Loucy (cell line): ENCODE data around the gene RNASEH2A.

Experiments
- H2AFZ ChIP-seq: fragments of 200-600 bp; sonication (generic); 2 replicates; pipeline ENCODE4 v1.6.0; 2016; ENCODE audit warnings: antibody characterized with exemption, mild to moderate bottlenecking, low read length, moderate library complexity
- H3F3A ChIP-seq: fragments of 200-600 bp; 2 replicates; pipeline ENCODE4 v1.6.0; 2016; ENCODE audit warnings: antibody characterized with exemption, low read depth, mild to moderate bottlenecking
- H3K27me3 ChIP-seq: fragments of 200-600 bp; sonication (generic); 2 replicates; pipeline ENCODE4 v1.6.1; 2014; ENCODE audit warnings: low read length, mild to moderate bottlenecking; ENCODE audit not compliant: insufficient read depth, poor library complexity, severe bottlenecking
- H3K36me3 ChIP-seq: fragments of 200-600 bp; sonication (generic); 2 replicates; pipeline ENCODE4 v1.6.1; 2016; ENCODE audit warnings: low read length; ENCODE audit not compliant: insufficient read depth
- H3K4me1 ChIP-seq: fragments of 200-600 bp; sonication (generic); 2 replicates; pipeline ENCODE4 v1.5.1; 2014; ENCODE audit warnings: low read length, mild to moderate bottlenecking; ENCODE audit not compliant: insufficient read depth, poor library complexity, severe bottlenecking
- H3K4me2 ChIP-seq: fragments of 200-600 bp; sonication (generic); 2 replicates; pipeline ENCODE4 v1.6.0; 2014; ENCODE audit warnings: antibody characterized with exemption, low read length, low read depth, mild to moderate bottlenecking; ENCODE audit not compliant: poor library complexity, severe bottlenecking
- H3K4me3 ChIP-seq: fragments of 200-600 bp; sonication (generic); 2 replicates; pipeline ENCODE4 v1.5.1; 2014; ENCODE audit warnings: low read length, mild to moderate bottlenecking, mixed read lengths; ENCODE audit not compliant: poor library complexity, severe bottlenecking
- H3K79me2 ChIP-seq: fragments of 200-600 bp; sonication (generic); 2 replicates; pipeline ENCODE4 v1.6.1; 2014; ENCODE audit warnings: low read length; ENCODE audit not compliant: insufficient read depth
- H3K9ac ChIP-seq: fragments of 200-600 bp; sonication (generic); 2 replicates; pipeline ENCODE4 v1.6.0; 2014; ENCODE audit warnings: mild to moderate bottlenecking, low read depth, low read length, moderate library complexity; ENCODE audit not compliant: poor library complexity, severe bottlenecking
- H3K9me2 ChIP-seq: fragments of 200-600 bp; sonication (generic); replicated peaks from 2 replicates; pipeline ENCODE4 v1.6.1; 2016; ENCODE audit warnings: low read depth, low read length, mixed read lengths
- H3K9me3 ChIP-seq: fragments of 200-600 bp; sonication (generic); 2 replicates; pipeline ENCODE4 v1.6.1; 2014; ENCODE audit warnings: mild to moderate bottlenecking, antibody characterized with exemption, low read length, low read depth; ENCODE audit not compliant: insufficient read depth
- H4K20me1 ChIP-seq: fragments of 200-600 bp; sonication (generic); 2 replicates; pipeline ENCODE4 v1.6.0; 2014; ENCODE audit warnings: antibody characterized with exemption, low read length, mild to moderate bottlenecking; ENCODE audit not compliant: insufficient read depth, poor library complexity, severe bottlenecking
- CTCF ChIP-seq: fragments of 200-600 bp; sonication (generic); conservative IDR thresholded peaks from 2 replicates; pipeline ENCODE4 v1.5.1; 2014; ENCODE audit warnings: mild to moderate bottlenecking, antibody characterized with exemption, low read length
- EZH2phosphoT487 ChIP-seq: fragments of 200-600 bp; IDR thresholded peaks from 2 replicates; pipeline ENCODE4 v1.6.1; 2018; ENCODE audit warnings: antibody characterized with exemption, mild to moderate bottlenecking, moderate library complexity, borderline replicate concordance

RNASEH2A gene

DNA sequence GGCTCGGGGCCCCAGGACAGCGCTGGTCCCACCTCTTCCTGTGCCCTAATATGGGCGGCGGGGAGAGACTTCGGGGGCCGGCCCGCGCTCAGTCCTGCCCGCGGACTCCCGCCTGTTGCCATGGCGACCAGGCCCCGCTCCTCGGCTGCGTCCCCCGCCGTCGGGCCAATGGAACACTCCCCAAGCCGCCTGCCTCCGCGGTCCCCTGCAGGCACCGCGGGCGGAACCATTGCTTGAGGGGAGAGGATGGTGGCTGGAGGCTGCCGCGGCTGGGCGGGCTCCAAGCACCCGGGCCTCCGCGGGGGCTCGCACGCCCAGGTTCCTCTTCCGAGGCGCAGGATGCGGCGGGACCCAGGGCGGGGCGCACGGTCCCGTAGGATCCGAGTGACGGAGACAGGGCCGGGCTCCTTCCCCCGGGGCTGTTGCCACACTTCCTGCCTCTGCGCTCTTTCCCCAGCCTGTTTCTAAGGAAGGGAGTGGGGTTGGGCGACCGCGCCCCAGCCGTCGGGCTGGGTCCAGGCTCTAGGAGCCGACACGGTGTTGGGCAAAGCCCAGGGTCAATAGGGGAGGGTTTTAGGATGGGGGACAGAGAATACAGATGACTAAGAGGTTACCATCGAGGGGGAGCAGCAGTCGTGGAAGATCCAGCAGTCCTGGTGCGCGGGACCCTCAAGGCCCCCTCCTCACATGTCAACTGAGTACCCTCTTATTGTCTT is 16.3 kb upstream of the RNASEH2A start:
- H3K4me1 ChIP-seq = peaks cover 42% of the 10 kb centered on the region
- H3K79me2 ChIP-seq = peaks cover 21% of the 10 kb centered on the region
- TF ChIP-seq CTCF = no peak
- no peak for TF ChIP-seq EZH2phosphoT487
- H3K27me3 ChIP-seq = no peaks in the 10 kb centered on the region
- H3K9me2 ChIP-seq = no peaks in the 10 kb centered on the region
- no peaks in the 10 kb centered on the region for H3K9me3 ChIP-seq
- peak overlapping the region; percentile 96 for H3K4me3 ChIP-seq
- no peaks in the 10 kb centered on the region for H3K36me3 ChIP-seq
- H4K20me1 ChIP-seq = no peaks in the 10 kb centered on the region
- H3F3A ChIP-seq = no peaks in the 10 kb centered on the region; the same call in 1 of the 2 replicates
- H2AFZ ChIP-seq = no peak overlapping the region
- peak overlapping the region; percentile 96 for H3K4me2 ChIP-seq
- H3K9ac ChIP-seq = peak overlapping the region; percentile 94

- no peak overlapping the region for H2AFZ ChIP-seq
- no peaks in the 10 kb centered on the region for H3K9me3 ChIP-seq
- H3K79me2 ChIP-seq = peaks cover 21% of the 10 kb centered on the region
- no peaks in the 10 kb centered on the region for H3K27me3 ChIP-seq
- H3K4me2 ChIP-seq = peak overlapping the region; percentile 96
- peaks cover 34% of the 10 kb centered on the region for H3K4me1 ChIP-seq
- no peaks in the 10 kb centered on the region for H4K20me1 ChIP-seq
- no peak for TF ChIP-seq EZH2phosphoT487
- no peak for TF ChIP-seq CTCF
- H3K36me3 ChIP-seq = no peaks in the 10 kb centered on the region
- H3F3A ChIP-seq = no peaks in the 10 kb centered on the region; the same call in 1 of the 2 replicates
- H3K9ac ChIP-seq = peak overlapping the region; percentile 94
- peak overlapping the region; percentile 96 for H3K4me3 ChIP-seq
- H3K9me2 ChIP-seq = no peaks in the 10 kb centered on the region
Observed at GRCh38 chr19:12790628-12791344, 15.6 kb upstream of the RNASEH2A start.

GRCh38 chr19:12791345-12792050 is 14.9 kb upstream of the RNASEH2A start, which contains the start of gene JUNB:
JUNB (plus strand) TSS chr19:12791486; CDS start chr19:12791772, 286 bp downstream.
- Histone ChIP-seq H3K79me2 (peaks cover 21% of the 10 kb centered on the region), H3K4me2 (peak within 1 kb of the TSS; percentile 96), H2AFZ (peak within 1 kb of the TSS; percentile 78), H3K36me3 (no peaks in the 10 kb centered on the region), H3K27me3 (no peaks in the 10 kb centered on the region), H3K9ac (peak within 1 kb of the TSS; percentile 94), H3K4me1 (peaks cover 35% of the 10 kb centered on the region), H3F3A (no peaks in the 10 kb centered on the region; the same call in 1 of the 2 replicates), H4K20me1 (no peaks in the 10 kb centered on the region), H3K9me3 (no peaks in the 10 kb centered on the region), H3K4me3 (peak within 1 kb of the TSS; percentile 96), H3K9me2 (no peaks in the 10 kb centered on the region)
- TF ChIP-seq EZH2phosphoT487 = no peak
- TF ChIP-seq CTCF = no peak; the same call in 1 of the 2 replicates
